Thyroid gland (tissue), 4 donors: ENCODE results near the gene TMEM18.

Source experiments
- POLR2A ChIP-seq, 2 donors: fragments of 450-650 bp; IDR thresholded peaks; one replicate each; pipeline ENCODE4 v1.6.1; 2017; ENCODE audit warnings: antibody characterized with exemption in 2 of 2, mild to moderate bottlenecking in 2 of 2, moderate library complexity in 1 of 2
- TF ChIP-seq, protein P1 (sequence below), 6 experiments: fragments of 200-600 bp in 3 of 6; fragments of 450-650 bp in 3 of 6; sonication (generic) in 3 of 6; IDR thresholded peaks; one replicate each; pipeline ENCODE4 v1.5.1; 2016 to 2019; ENCODE audit warnings: antibody characterized with exemption in 6 of 6, mild to moderate bottlenecking in 2 of 6, inconsistent platforms in 1 of 6, moderate library complexity in 1 of 6

DNA sequence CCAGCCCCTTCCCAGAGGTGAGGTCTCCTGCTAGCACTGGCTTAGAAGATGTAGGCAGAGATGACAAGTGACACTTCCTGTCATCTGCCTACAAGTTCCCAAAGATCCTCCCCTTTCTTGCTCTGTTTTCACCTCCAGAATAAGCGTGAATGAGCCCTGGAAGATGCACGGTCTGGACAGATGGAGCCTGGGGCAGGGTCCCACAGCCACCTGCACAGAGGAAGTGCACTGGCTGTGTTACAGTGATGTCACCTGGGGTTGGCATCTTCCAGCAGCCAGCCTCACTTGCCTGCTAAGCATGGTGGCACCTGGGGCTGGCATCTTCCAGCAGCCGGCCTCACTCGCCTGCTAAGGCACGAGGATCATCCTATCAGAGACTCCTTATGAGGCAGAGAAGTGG lies 32.3 kb downstream of the TMEM18 start:
- TF ChIP-seq, protein P1, sequence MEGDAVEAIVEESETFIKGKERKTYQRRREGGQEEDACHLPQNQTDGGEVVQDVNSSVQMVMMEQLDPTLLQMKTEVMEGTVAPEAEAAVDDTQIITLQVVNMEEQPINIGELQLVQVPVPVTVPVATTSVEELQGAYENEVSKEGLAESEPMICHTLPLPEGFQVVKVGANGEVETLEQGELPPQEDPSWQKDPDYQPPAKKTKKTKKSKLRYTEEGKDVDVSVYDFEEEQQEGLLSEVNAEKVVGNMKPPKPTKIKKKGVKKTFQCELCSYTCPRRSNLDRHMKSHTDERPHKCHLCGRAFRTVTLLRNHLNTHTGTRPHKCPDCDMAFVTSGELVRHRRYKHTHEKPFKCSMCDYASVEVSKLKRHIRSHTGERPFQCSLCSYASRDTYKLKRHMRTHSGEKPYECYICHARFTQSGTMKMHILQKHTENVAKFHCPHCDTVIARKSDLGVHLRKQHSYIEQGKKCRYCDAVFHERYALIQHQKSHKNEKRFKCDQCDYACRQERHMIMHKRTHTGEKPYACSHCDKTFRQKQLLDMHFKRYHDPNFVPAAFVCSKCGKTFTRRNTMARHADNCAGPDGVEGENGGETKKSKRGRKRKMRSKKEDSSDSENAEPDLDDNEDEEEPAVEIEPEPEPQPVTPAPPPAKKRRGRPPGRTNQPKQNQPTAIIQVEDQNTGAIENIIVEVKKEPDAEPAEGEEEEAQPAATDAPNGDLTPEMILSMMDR (IDR thresholded peaks at IDR 0.05) = no peak
- TF ChIP-seq POLR2A (IDR thresholded peaks at IDR 0.05) = no peak
